Activated naive CD8-positive, alpha-beta T cell treated with anti-CD3 and anti-CD28 coated beads for 36 hours (primary cell): ENCODE results near the gene STC2. TPM values are rescaled to one million over a fixed set of nuclear protein-coding genes. Genes with fewer than 3 reads are reported as not detected.

ENCODE experiments used
- DNase-seq: peaks from one replicate; pipeline ENCODE4 v3.0.0; 2021
- H3K27ac Mint-ChIP-seq: one replicate; pipeline ENCODE4 v1.8.0; 2022; ENCODE audit warnings: mild to moderate bottlenecking, moderate library complexity, mixed read lengths
- H3K27me3 Mint-ChIP-seq: one replicate; pipeline ENCODE4 v1.8.0; 2022; ENCODE audit warnings: mild to moderate bottlenecking, mixed read lengths
- H3K36me3 Mint-ChIP-seq: one replicate; pipeline ENCODE4 v1.8.0; 2021; ENCODE audit warnings: mild to moderate bottlenecking, mixed read lengths
- H3K4me1 Mint-ChIP-seq: one replicate; pipeline ENCODE4 v1.8.0; 2021; ENCODE audit warnings: mixed read lengths
- H3K4me3 Mint-ChIP-seq: one replicate; pipeline ENCODE4 v1.8.0; 2022; ENCODE audit warnings: mild to moderate bottlenecking, moderate library complexity, mixed read lengths
- H3K9me3 Mint-ChIP-seq: one replicate; pipeline ENCODE4 v1.8.0; 2022; ENCODE audit warnings: mixed read lengths
- total RNA-seq, 2 experiments: library from RNA; stranded (reverse); gene quantifications; one replicate each; pipeline ENCODE4 v1.2.3, GENCODE V29; 2021

The STC2 gene
- total RNA-seq, 2 experiments from 2014 or later: 41.1 to 41.2 TPM

DNA sequence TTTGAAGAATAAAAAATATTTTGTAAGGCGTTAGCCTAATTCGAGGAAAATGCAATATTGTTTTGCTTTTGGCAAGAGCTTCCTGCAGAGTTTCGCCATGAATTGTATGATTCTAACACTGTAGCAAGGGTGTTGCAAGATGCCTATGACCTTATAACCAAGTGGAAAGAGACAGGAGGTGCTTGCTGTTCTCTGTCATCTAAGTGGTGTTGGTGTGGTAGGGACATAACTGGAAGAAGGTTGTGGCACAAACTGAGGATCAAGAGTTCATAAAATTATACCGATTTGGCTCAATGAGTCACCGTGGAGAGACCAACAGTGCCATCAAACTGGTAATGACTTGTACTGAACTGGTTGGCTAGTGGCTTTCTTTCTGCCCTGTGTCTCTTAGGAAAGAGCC is 6.3 kb downstream of the STC2 start:
- H3K27ac Mint-ChIP-seq: no peak overlapping the region
- H3K36me3 Mint-ChIP-seq: peaks cover 88% of the 10 kb centered on the region
- DNase-seq: no peak
- no peaks in the 10 kb centered on the region for H3K9me3 Mint-ChIP-seq
- H3K4me3 Mint-ChIP-seq: no peak overlapping the region
- H3K27me3 Mint-ChIP-seq: peaks cover 70% of the 10 kb centered on the region
- H3K4me1 Mint-ChIP-seq: peaks cover 14% of the 10 kb centered on the region

DNA sequence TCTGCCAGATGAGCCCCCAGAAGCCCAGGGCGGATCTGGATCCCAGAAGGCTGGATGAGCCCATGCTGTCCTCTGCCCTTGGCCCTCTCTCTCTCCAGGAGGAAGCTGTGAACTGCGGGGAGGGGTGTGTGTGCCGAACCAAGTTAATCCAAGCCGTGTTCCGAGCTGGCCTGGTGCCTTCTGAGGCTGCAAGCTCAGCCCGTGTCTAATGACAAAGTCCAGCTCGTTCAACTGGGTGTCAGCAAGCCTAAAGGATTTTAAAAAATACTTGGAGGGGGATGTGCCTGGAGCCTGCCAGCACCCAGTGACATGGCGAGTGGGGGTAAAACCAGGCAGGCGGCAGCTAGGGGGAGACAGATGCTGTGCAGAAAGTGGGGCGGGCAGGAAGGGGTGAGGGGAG is 8.0 kb downstream of the STC2 start:
- Mint-ChIP-seq H3K27ac (no peak overlapping the region), H3K27me3 (peaks cover 66% of the 10 kb centered on the region), H3K4me1 (peaks cover 10% of the 10 kb centered on the region), H3K4me3 (no peak overlapping the region), H3K36me3 (peaks cover 73% of the 10 kb centered on the region), H3K9me3 (no peaks in the 10 kb centered on the region)
- no peak for DNase-seq

DNA sequence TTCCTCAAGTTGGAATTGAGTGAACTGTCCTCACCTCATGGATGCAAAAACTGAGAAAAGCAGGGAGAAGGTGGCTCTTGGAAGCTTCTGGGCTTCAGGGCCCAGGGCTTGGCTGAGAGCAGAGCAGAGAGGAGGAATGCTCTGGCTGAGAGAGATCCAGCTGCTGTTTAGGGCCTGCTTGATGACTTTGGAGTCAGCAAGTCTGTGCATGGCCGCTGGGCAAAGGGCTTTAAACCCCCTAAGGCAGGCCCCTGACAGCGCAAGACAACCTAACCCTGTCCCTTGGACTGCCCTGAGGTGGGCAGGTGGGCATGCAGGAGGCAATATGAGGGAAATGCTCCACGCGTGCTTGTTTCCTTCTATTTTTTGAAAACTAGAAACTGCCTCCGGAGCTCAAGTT is 8.6 kb downstream of the STC2 start:
- Mint-ChIP-seq H3K9me3 (no peaks in the 10 kb centered on the region), H3K4me1 (peaks cover 5% of the 10 kb centered on the region), H3K4me3 (no peak overlapping the region), H3K36me3 (peaks cover 69% of the 10 kb centered on the region), H3K27me3 (peaks cover 66% of the 10 kb centered on the region), H3K27ac (no peak overlapping the region)
- DNase-seq: no peak

DNA sequence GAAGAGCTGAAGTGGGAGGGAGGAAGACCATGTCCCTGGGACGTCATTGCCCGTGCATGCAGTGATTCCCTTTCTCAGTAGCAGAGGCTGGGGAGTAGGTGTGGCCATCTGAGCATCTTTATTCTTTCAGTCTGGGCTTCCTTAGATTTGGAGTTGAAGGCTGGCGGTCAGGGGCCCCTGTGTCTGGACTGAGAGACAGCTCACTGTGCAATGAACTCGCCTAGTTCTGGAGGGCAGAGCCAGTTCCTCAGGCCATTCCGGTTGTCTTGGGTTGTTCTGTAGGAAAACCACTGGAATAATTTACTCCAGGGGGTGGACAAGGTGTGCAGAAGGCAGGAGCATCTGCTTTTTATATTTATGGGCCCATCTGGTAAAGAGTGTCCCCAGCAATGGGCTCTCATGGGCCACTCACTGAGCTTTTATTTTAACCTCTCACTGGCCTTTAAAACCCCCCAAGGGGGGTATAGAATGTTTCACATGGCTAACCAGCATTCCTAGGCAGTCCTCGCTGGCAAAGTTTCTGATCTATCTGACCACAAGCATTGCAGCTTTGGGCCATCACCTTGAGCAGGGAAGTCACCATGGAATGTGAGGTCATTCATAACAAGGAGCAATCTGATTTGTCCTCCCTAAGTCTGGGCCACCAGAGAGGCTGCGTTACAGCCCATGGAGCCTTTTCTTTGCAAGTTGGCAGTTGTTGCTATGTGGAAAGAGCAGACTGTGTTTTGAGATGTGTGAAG is 9.2 kb downstream of the STC2 start:
- Mint-ChIP-seq H3K36me3 (peaks cover 63% of the 10 kb centered on the region), H3K4me1 (peaks cover 2% of the 10 kb centered on the region), H3K27me3 (peaks cover 64% of the 10 kb centered on the region), H3K27ac (no peak overlapping the region), H3K4me3 (no peak overlapping the region), H3K9me3 (no peaks in the 10 kb centered on the region)
- DNase-seq: no peak

DNA sequence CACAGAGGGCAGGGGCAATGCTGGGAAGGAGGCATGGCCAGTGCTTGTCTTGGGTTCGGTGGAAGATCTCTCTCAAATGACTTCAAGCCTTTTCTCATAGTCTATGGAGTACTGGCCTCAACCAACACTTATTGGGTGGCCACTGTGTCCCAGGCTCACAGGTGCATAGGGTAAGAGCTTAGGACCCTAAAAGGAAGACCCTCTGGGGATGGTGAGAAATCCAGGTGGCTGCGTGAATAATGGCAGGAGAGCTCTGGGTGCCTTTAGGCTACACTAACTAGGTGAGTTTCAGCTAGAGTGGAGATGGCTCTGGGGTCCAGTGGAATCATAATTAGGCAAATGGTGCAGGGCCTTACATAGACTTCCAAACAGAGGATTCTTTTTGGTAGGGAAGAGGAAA is 9.9 kb downstream of the STC2 start:
- no peak overlapping the region for H3K4me3 Mint-ChIP-seq
- H3K9me3 Mint-ChIP-seq: no peaks in the 10 kb centered on the region
- no peak for DNase-seq
- H3K27ac Mint-ChIP-seq: no peak overlapping the region
- H3K4me1 Mint-ChIP-seq: no peaks in the 10 kb centered on the region
- H3K27me3 Mint-ChIP-seq: peaks cover 57% of the 10 kb centered on the region
- peaks cover 55% of the 10 kb centered on the region for H3K36me3 Mint-ChIP-seq

DNA sequence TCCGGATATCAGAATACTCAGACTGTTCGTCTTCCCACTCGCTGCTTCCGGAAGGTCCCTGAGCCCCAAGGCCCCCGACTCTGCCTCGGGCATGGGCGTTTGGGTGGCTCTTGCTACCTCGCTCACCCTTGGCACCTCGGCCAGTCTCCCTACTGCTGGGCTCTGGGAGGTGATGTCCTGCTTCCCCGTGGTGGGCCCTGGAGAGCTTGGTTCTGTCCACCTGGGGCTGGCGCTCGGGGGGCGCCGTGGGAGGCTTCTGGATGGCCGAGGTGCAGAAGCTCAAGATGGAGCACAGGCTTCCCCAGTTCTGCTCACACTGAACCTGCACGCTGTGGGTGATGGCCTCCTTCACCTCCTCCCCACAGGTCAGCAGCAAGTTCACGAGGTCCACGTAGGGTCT is 10.4 kb downstream of the STC2 start:
- no peak overlapping the region for H3K27ac Mint-ChIP-seq
- no peak overlapping the region for H3K4me3 Mint-ChIP-seq
- peaks cover 51% of the 10 kb centered on the region for H3K36me3 Mint-ChIP-seq
- no peaks in the 10 kb centered on the region for H3K4me1 Mint-ChIP-seq
- peaks cover 53% of the 10 kb centered on the region for H3K27me3 Mint-ChIP-seq
- no peak for DNase-seq
- no peaks in the 10 kb centered on the region for H3K9me3 Mint-ChIP-seq

DNA sequence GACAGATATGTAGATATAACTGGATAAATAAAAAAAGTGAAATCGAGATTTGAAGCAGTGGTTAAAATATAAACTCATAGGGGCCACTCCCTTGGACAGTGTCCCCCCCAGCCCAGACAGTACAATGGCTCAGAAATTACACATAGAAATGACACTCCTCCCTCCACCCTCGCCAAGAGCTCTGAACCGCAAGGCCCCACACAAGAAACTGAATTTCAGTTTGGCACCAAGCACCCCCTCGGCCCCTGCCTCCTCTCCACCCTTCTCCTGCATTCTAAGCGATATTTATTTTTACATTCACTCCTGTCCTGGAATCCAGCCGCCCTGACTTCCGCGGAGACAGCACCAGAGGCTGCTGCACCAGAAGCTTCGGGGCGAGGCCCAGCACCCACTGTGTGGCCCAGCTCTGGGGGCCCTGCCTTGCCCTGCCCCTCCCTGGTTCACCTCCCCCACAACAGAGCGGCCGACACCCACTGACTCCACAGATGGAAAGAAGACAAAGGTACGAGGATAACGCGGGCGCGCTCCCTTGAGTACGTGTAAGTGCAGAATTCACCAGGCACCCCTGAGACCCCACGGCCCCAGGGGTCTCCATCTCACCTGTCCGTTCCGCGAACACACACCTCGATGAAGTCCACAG is 11.0 kb downstream of the STC2 start:
- H3K4me1 Mint-ChIP-seq: no peaks in the 10 kb centered on the region
- no peak overlapping the region for H3K27ac Mint-ChIP-seq
- H3K4me3 Mint-ChIP-seq: no peak overlapping the region
- H3K9me3 Mint-ChIP-seq: no peaks in the 10 kb centered on the region
- peaks cover 54% of the 10 kb centered on the region for H3K27me3 Mint-ChIP-seq
- DNase-seq: no peak
- peaks cover 45% of the 10 kb centered on the region for H3K36me3 Mint-ChIP-seq

DNA sequence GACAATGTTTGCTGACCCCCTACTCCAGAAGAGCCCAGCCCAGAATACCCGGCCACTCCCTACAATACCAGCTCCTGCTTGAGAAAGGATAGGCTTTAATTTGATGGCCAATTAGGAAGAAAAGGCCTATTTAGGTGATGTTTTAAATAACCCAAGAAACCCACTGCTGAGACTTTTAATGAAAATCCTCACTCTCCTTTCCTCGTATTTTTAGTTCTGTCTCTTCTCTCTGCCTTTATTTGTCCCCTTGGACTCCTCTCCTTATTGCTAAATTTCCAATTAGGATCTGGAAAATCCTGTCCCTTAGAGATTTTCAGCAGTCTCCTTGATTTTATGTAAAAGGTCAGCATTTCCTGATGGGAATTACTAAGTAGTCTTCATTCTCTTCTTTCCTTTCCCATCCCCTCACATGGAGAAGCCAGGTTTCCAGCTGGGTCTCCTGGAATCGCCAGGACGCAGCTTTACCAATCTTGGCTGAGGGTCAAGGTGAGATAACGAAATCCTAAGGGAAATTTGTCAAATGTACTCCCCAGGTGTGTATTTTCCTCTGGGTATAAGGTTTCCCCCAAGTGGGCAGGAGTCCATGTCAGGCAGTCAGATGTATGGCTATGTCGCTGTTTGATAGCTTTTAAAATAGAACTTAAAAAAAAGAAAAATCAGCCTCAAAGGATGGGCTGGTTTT is 11.7 kb downstream of the STC2 start:
- peaks cover 43% of the 10 kb centered on the region for H3K36me3 Mint-ChIP-seq
- H3K4me1 Mint-ChIP-seq: no peaks in the 10 kb centered on the region
- no peak for DNase-seq
- no peak overlapping the region for H3K4me3 Mint-ChIP-seq
- H3K27ac Mint-ChIP-seq: no peak overlapping the region
- peaks cover 61% of the 10 kb centered on the region for H3K27me3 Mint-ChIP-seq
- H3K9me3 Mint-ChIP-seq: no peaks in the 10 kb centered on the region

DNA sequence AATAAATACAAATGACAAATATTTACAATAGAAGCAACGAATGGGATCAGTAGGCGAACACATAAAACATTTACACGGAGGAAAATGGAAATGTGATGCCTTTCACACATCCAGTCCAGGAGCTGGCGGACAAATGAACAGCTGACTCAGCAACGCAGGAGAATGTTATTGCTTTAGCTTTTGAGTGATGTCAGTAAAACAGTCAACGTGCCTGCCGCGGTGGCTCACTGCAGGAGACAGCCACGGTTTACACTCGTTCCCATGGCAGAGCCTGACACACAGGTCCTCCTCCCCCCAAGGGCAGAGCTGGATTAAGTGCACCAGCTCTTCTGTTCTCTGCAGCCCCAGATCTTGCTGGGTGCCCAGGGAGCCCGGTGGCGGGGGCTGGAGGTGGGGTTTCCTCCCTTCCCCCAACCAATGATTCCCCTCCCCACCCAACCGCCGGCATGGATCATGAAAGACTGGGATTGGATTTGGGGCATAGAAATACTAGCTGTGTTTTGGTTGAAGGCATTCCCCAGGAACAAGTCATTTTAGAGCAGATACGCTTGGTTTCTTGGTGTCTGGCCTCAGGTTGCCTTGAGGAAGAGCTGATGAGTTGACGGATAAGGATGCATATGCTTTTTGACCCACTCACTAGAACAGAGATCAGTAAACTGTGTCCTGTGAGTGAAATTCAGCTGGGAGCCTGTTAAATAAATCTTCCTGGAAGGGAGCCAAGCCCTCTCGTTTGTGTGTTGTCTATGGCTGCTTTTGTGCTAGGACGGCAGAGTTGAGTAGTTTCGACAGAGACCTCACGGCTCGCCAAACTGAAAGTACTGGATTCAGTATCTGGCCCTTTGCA is 12.5 kb downstream of the STC2 start:
- Mint-ChIP-seq H3K36me3 (peaks cover 35% of the 10 kb centered on the region), H3K4me3 (no peak overlapping the region), H3K27ac (no peak overlapping the region), H3K27me3 (peaks cover 68% of the 10 kb centered on the region), H3K4me1 (no peaks in the 10 kb centered on the region), H3K9me3 (no peaks in the 10 kb centered on the region)
- DNase-seq: no peak

DNA sequence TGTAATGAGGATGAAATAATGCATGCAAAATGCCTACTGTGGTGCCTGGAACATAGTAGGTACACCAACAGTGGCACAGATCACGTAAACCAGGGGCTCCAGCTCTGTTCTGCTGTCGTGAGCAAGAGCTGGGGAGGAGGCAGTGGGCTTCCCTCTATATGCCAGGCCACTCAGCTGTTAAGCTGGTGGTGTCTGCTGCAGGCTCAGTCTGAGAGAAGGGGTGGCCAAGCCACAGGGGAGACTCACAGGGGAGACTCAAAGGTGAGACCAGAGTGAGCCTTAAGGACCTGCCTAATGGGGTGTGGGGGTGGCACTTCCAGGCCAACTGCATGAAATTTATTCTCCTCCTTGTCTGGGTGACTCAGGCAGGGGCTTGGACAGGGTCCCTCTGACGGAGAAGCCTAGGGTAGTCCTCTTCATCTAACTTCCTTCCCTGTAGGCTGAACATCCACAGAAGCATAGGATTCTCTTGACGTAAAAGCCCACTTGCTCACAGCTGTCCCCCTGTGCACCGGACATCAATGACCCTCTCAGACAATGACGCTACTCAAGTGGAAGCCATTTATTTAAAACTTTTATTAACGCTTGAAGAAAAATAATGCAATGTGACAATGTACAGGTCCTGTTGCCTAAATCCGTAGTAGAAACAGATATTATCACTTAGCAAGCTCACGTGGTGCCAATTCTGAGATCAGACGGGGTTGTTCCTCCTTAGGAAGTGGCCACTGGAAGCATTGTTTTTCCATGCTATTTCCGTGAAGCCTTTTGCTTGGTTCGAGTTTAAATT is 13.9 kb downstream of the STC2 start:
- no peak overlapping the region for H3K27ac Mint-ChIP-seq
- no peaks in the 10 kb centered on the region for H3K9me3 Mint-ChIP-seq
- H3K27me3 Mint-ChIP-seq: peaks cover 77% of the 10 kb centered on the region
- no peaks in the 10 kb centered on the region for H3K4me1 Mint-ChIP-seq
- no peak for DNase-seq
- H3K36me3 Mint-ChIP-seq: peaks cover 23% of the 10 kb centered on the region
- no peak overlapping the region for H3K4me3 Mint-ChIP-seq

DNA sequence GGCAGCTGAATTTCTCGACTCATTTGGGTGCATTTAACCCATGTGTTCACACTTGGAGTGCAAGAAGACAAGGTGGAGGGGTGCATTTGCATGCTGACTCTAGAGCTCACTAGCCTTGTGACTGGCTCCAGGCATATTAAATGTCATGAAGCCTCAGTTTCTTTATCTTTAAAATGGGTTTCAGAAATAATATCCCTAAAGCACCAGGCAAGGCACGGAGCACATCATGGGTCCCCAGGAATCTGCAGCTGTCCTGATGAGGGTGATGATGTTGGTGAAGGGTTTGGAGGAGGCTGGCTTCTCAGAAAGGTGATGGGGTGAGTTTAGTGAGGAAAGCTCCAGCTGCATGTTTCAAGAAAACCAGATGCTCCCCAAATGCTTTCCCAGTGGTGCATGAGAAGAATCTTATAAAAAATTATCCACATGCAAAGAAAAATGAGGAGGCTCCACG is 14.8 kb downstream of the STC2 start:
- Mint-ChIP-seq H3K36me3 (peaks cover 15% of the 10 kb centered on the region), H3K4me3 (no peak overlapping the region), H3K4me1 (no peaks in the 10 kb centered on the region), H3K27ac (no peak overlapping the region), H3K9me3 (peaks cover 3% of the 10 kb centered on the region), H3K27me3 (peaks cover 72% of the 10 kb centered on the region)
- no peak for DNase-seq

DNA sequence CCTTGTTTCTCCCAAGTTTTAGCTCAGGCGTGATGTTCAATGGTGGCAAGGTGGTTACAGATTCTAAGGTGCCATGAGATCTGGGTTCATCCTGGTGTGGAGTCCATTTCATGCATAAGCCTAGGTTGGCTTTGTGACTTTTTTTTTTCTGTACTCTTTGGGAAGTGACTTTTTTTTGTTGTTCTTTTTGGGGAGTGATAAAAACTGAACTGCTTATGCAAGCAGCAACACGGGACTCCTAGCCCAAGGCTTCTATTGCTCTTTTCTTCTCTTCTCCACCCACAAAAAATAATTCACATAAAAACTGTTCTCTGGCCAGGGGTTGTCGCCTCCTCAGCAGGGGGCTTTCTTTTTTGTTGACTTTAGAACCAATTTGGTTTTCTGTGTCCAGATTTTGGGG is 15.4 kb downstream of the STC2 start:
- no peak for DNase-seq
- H3K27ac Mint-ChIP-seq: no peak overlapping the region
- H3K9me3 Mint-ChIP-seq: peaks cover 5% of the 10 kb centered on the region
- H3K36me3 Mint-ChIP-seq: peaks cover 10% of the 10 kb centered on the region
- H3K4me3 Mint-ChIP-seq: no peak overlapping the region
- peaks cover 73% of the 10 kb centered on the region for H3K27me3 Mint-ChIP-seq
- no peaks in the 10 kb centered on the region for H3K4me1 Mint-ChIP-seq

DNA sequence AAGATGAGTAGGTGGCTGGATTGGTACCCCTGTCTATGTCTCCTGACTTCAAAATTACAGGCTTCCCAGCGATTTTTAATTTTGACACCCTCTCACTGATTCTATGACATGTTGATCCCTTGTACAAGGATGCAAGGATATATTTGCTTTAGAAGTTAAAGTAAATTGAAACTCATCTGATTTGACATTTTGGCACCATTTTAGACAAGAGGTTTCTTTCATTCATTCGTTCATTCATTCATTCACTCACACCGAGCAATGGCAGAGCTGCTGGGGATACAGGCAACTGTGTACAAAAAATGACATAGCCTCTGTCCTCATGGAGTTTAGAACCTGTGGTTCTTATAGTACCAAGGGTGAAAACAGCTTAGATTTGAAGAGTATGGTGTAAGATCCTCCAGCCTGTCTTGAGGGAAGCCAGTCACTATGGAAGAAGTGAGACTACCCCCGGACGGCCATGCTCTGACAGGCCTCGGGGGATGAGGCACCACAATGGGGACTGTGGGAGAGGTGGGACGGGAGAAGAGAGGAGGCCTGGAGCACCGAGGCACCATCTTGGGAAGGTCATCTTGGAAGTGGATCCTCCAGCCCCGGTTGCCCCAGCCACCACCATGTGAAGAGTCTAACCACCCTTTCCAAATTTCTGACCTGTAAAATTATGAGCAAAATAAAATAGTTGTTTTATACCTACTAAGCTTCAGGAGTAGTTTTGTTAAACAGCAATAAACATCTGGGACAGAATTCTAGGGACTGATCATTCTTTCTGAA is 16.2 kb downstream of the STC2 start:
- Mint-ChIP-seq H3K9me3 (peaks cover 8% of the 10 kb centered on the region), H3K36me3 (peaks cover 2% of the 10 kb centered on the region), H3K4me1 (no peaks in the 10 kb centered on the region), H3K27me3 (peaks cover 70% of the 10 kb centered on the region), H3K27ac (no peak overlapping the region), H3K4me3 (no peak overlapping the region)
- DNase-seq: no peak
